ENCODE data around the gene LGALS16. TPM values are rescaled to one million over a fixed set of nuclear protein-coding genes. Genes with fewer than 3 reads are reported as not detected.

The LGALS16 gene
- total and polyA plus RNA-seq, 2 donors from 2014 or later: not detected

GRCh38 chr19:39631178-39631577, 24.5 kb upstream of the LGALS16 start:
- Histone ChIP-seq H3K4me3 (ENCODE audit: low read length in 3 of 3) (no peak overlapping the region), H3K36me3 (ENCODE audit: control insufficient read depth in 2 of 3, insufficient read depth in 3 of 3, low read length in 3 of 3) (no peaks in the 10 kb centered on the region), H3K27me3 (ENCODE audit: control insufficient read depth, insufficient read depth, low read length) (no peaks in the 10 kb centered on the region), H3K27ac (ENCODE audit: low read depth in 2 of 2, low read length in 2 of 2) (no peak overlapping the region), H3K9ac (ENCODE audit: low read length in 3 of 3) (no peak overlapping the region), H3K4me1 (ENCODE audit: control insufficient read depth in 2 of 3, insufficient read depth in 2 of 3, low read depth in 1 of 3, low read length in 3 of 3) (no peaks in the 10 kb centered on the region), H3K9me3 (ENCODE audit: control insufficient read depth in 2 of 3, insufficient read depth in 1 of 3, low read length in 3 of 3) (no peaks in the 10 kb centered on the region)
- TF ChIP-seq CTCF (IDR thresholded peaks at IDR 0.05; ENCODE audit: borderline replicate concordance, extremely low read depth, insufficient read depth): no peak
- DNase-seq: no peak
- FAIRE-seq: no peak
- intact Hi-C loops (cut with DNase I): no loop called here

GRCh38 chr19:39631626-39632025, 24.1 kb upstream of the LGALS16 start:
- Histone ChIP-seq H3K27me3 (ENCODE audit: control insufficient read depth, insufficient read depth, low read length) (no peaks in the 10 kb centered on the region), H3K36me3 (ENCODE audit: control insufficient read depth in 2 of 3, insufficient read depth in 3 of 3, low read length in 3 of 3) (no peaks in the 10 kb centered on the region), H3K4me3 (ENCODE audit: low read length in 3 of 3) (no peak overlapping the region), H3K9ac (ENCODE audit: low read length in 3 of 3) (no peak overlapping the region), H3K27ac (ENCODE audit: low read depth in 2 of 2, low read length in 2 of 2) (no peak overlapping the region), H3K9me3 (ENCODE audit: control insufficient read depth in 2 of 3, insufficient read depth in 1 of 3, low read length in 3 of 3) (no peaks in the 10 kb centered on the region), H3K4me1 (ENCODE audit: control insufficient read depth in 2 of 3, insufficient read depth in 2 of 3, low read depth in 1 of 3, low read length in 3 of 3) (no peaks in the 10 kb centered on the region)
- TF ChIP-seq CTCF (IDR thresholded peaks at IDR 0.05; ENCODE audit: borderline replicate concordance, extremely low read depth, insufficient read depth): no peak
- FAIRE-seq (no peak), DNase-seq (no peak)
- intact Hi-C loops (cut with DNase I): no loop called here

- Histone ChIP-seq H3K27me3 (ENCODE audit: control insufficient read depth, insufficient read depth, low read length) (no peaks in the 10 kb centered on the region), H3K4me3 (ENCODE audit: low read length in 3 of 3) (no peak overlapping the region), H3K9ac (ENCODE audit: low read length in 3 of 3) (no peak overlapping the region), H3K27ac (ENCODE audit: low read depth in 2 of 2, low read length in 2 of 2) (no peak overlapping the region), H3K4me1 (ENCODE audit: control insufficient read depth in 2 of 3, insufficient read depth in 2 of 3, low read depth in 1 of 3, low read length in 3 of 3) (no peaks in the 10 kb centered on the region), H3K9me3 (ENCODE audit: control insufficient read depth in 2 of 3, insufficient read depth in 1 of 3, low read length in 3 of 3) (no peaks in the 10 kb centered on the region), H3K36me3 (ENCODE audit: control insufficient read depth in 2 of 3, insufficient read depth in 3 of 3, low read length in 3 of 3) (no peaks in the 10 kb centered on the region)
- no peak for TF ChIP-seq CTCF (IDR thresholded peaks at IDR 0.05; ENCODE audit: borderline replicate concordance, extremely low read depth, insufficient read depth)
- FAIRE-seq: no peak
- intact Hi-C loops (cut with DNase I): no loop called here
- DNase-seq: no peak
These were observed 17.8 kb upstream of the LGALS16 start for GRCh38 chr19:39637891-39638290.

- TF ChIP-seq CTCF (IDR thresholded peaks at IDR 0.05; ENCODE audit: borderline replicate concordance, extremely low read depth, insufficient read depth): no peak
These were observed 13.9 kb upstream of the LGALS16 start for GRCh38 chr19:39641773-39642172.

More at GRCh38 chr19:39641773-39642172, 13.9 kb upstream of the LGALS16 start:
- H3K4me1 ChIP-seq (ENCODE audit: control insufficient read depth in 2 of 3, insufficient read depth in 2 of 3, low read depth in 1 of 3, low read length in 3 of 3): no peaks in the 10 kb centered on the region
- no peaks in the 10 kb centered on the region for H3K9me3 ChIP-seq (ENCODE audit: control insufficient read depth in 2 of 3, insufficient read depth in 1 of 3, low read length in 3 of 3)
- H3K27ac ChIP-seq (ENCODE audit: low read depth in 2 of 2, low read length in 2 of 2): no peak overlapping the region
- no peaks in the 10 kb centered on the region for H3K36me3 ChIP-seq (ENCODE audit: control insufficient read depth in 2 of 3, insufficient read depth in 3 of 3, low read length in 3 of 3)
- no peak overlapping the region for H3K4me3 ChIP-seq (ENCODE audit: low read length in 3 of 3)
- FAIRE-seq (no peak), DNase-seq (peak in 1 of 5 donors; percentile 11)
- intact Hi-C loops (cut with DNase I): no loop called here
- no peak overlapping the region for H3K9ac ChIP-seq (ENCODE audit: low read length in 3 of 3)
- H3K27me3 ChIP-seq (ENCODE audit: control insufficient read depth, insufficient read depth, low read length): no peaks in the 10 kb centered on the region

Measured in kidney (tissue), 14 donors.